Activated CD8-positive, alpha-beta memory T cell treated with anti-CD3 and anti-CD28 coated beads, Interleukin-2, amount 50 U/mL, for 24 hours (primary cell): ENCODE data around the gene RREB1.

Experiments
- DNase-seq: peaks from one replicate; pipeline ENCODE4 v3.0.0-alpha.2; 2020; ENCODE audit errors: extremely low read depth

The RREB1 gene

DNA sequence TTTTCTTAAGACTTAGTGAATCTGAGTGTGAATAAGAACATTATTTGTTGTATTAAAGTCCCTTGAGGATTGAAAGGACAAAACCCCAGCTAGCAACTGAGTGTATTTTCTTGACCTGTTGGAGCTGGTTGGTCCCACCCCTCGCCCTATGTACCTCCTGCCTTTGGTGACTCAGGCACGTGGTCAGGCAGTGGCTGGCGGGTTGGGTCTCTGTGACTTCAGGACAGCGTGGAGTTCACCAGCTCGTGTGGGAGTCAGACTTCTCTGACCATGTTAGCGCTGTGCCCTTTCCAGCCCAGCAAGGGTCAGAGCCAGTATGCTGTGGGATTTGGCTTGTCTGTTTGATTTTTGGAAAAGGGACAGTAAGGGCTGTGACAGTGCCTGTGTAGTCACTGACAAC lies 111.5 kb downstream of the RREB1 start:
- DNase-seq, result no peak

DNA sequence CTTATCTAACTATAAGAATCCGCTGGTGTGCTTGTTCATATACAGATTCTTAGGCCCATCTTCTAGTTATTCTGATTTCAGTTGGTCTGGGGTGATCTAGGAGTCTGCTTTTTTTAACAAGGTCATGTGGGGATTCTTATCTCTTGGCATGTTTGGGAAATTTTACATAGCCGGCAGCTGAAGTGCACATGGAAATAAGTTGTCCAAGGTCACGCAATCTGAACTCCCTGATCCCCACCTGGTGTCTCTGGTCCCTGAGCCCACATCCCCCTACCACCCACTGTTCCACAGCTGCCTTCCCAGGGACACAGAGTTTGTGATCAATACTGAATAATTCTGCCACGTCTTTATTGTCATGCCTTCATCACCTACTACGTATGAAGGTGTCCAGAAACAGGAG lies 114.4 kb downstream of the RREB1 start:
- no peak for DNase-seq

DNA sequence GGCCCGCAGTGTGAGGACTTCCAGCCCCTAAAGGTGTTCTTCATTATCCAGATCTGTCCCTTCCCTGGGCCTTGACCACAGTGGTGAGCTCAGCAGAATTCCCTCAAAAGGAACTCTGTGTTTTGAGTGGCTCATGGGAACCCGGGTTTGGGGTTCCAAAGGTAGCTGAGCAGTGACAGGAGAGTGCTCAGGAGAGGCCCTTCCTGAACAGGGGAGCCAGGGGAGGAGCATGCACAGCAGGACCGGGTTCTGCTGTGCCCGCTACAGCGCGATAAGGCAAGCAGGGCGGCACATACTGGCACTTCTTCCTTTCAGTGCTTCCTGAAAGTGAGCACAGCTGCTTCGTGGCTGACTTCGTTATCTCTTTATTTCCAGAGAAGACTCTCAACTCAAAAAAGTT lies 117.0 kb downstream of the RREB1 start:
- DNase-seq, result no peak

DNA sequence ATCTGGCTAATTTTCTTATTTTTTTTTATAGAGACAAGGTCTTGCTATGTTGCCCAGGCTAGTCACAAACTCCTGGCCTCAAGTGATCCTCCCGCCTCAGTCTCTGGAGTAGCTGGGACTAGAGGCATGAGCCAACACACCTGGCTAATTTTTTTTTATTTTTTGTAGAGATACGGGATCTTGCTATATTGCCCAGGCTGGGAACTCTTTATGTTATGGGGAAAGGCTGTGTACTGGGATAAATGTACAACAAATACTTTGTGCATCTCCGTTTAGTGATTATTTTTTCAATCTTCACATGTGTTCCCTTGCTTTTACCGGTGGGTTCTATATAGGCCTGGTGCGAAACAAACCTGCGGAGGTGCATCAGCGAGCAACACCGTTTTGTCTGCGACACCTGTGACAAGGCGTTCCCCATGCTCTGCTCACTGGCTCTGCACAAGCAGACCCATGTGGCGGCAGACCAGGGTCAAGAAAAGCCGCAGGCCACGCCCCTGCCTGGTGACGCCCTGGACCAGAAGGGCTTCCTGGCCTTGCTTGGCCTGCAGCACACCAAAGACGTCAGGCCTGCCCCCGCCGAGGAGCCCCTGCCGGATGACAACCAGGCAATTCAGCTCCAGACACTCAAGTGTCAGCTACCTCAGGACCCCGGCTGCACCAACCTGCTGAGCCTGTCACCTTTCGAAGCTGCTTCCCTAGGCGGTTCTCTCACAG lies 121.1 kb downstream of the RREB1 start:
- no peak for DNase-seq

DNA sequence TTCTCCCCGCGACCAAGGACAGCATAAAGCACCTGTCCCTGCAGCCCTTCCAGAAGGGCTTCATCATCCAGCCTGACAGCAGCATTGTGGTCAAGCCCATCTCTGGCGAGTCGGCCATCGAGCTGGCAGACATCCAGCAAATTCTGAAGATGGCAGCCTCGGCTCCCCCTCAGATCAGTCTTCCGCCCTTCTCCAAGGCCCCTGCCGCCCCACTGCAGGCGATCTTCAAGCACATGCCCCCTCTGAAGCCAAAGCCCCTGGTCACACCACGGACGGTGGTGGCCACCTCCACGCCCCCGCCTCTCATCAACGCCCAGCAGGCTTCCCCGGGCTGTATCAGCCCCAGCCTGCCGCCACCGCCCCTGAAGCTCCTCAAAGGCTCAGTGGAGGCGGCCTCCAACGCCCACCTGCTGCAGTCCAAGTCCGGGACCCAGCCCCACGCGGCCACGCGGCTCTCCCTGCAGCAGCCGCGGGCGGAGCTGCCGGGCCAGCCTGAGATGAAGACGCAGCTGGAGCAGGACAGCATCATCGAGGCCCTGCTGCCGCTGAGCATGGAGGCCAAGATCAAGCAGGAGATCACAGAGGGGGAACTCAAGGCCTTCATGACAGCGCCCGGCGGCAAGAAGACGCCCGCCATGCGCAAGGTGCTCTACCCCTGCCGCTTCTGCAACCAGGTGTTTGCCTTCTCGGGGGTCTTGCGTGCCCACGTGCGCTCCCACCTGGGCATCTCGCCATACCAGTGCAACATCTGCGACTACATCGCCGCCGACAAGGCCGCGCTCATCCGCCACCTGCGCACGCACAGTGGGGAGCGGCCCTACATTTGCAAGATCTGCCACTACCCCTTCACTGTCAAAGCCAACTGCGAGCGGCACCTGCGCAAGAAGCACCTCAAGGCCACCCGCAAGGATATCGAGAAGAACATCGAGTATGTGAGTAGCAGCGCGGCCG lies 121.9 kb downstream of the RREB1 start:
- no peak for DNase-seq

DNA sequence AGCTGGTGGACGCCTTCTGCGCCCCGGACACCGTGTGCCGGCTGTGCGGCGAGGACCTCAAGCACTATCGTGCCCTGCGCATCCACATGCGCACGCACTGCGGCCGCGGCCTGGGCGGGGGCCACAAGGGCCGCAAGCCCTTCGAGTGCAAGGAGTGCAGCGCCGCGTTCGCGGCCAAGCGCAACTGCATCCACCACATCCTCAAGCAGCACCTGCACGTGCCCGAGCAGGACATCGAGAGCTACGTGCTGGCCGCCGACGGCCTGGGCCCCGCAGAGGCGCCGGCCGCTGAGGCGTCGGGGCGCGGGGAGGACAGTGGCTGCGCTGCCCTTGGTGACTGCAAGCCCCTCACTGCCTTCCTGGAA lies 122.5 kb downstream of the RREB1 start:
- no peak for DNase-seq

DNA sequence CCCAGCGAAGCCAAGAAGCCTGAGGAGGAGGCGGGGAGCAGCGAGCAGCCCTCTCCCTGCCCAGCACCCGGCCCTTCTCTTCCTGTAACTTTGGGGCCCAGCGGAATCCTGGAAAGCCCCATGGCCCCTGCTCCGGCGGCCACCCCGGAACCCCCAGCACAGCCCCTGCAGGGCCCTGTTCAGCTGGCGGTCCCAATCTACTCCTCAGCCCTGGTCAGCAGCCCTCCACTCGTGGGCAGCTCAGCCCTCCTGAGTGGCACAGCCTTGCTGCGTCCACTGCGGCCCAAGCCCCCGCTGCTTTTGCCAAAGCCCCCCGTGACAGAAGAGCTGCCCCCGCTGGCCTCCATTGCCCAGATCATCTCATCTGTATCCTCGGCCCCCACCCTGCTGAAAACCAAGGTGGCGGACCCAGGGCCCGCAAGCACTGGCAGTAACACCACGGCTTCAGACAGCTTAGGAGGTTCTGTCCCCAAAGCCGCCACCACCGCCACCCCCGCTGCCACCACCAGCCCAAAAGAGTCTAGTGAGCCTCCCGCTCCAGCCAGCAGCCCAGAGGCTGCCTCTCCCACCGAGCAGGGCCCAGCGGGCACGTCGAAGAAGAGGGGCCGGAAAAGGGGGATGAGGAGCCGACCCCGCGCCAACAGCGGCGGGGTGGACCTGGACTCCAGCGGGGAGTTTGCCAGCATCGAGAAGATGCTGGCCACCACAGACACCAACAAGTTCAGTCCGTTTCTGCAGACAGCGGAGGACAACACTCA lies 123.4 kb downstream of the RREB1 start:
- no peak for DNase-seq

DNA sequence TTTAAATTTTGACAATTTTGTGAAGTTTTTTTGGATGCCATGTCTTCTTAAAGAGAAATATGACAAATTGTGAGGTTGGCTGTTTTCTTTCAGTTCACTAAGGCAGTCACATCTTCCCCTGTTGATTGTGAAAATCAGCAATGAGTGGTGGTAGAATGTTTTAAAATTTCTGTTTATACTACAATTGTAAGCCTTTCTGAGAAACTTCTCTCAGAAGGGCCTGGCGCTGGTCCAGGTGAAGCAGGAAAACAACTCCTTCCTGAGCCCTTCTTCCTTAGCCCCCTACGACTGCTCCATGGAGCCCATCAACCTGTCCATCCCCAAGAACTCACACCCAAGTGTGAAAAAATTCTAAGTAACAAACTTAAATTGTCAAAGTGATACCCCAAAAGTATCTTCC lies 124.6 kb downstream of the RREB1 start:
- no peak for DNase-seq

DNA sequence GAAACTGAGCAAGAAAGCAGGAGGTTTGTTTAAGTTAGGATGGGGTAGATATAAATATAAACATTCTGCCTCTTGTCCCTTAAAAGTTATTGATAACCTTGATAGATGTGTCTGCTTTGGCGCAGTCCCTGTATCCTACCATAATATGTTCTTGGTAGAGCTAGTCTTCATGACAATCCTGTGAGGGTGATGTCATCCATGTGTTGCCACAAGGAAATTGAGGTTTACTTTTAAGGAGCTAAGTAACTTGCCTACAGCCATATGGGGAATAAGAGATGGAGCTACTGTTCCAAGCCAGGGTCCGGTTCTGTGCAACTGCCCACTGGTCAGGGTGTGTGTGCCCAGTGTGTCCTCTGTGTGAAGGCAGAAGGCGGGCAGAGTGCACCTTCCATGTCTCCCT lies 126.8 kb downstream of the RREB1 start:
- DNase-seq, result no peak

DNA sequence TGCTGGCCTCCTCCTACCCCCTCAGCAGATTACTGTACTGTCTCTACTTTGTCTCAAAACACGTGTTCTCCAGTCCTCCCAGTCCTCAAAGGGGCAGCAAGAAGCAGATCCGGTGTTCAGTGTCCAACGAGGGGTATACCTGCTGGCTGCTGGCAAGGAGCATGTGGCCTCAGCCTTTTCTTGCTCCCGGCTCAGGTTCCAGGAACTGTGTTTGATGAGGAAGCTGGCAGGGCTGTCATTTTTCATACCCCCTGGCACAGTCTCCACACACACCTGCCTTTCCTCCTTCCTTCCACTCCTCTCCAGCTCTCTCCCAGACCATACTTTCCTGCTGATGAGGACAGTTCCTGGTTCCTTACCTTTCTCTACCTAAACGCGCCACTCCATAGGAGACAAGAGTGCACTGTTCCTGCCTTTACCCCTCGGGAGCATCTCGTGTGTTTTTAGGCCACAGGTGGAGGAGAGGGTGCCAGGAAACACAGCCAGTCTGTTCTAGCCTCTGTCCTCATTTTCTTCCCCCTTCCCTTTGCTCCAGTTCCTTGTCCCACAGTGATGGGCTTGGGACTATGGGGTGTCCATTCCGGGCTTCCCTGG lies 128.0 kb downstream of the RREB1 start:
- no peak for DNase-seq

DNA sequence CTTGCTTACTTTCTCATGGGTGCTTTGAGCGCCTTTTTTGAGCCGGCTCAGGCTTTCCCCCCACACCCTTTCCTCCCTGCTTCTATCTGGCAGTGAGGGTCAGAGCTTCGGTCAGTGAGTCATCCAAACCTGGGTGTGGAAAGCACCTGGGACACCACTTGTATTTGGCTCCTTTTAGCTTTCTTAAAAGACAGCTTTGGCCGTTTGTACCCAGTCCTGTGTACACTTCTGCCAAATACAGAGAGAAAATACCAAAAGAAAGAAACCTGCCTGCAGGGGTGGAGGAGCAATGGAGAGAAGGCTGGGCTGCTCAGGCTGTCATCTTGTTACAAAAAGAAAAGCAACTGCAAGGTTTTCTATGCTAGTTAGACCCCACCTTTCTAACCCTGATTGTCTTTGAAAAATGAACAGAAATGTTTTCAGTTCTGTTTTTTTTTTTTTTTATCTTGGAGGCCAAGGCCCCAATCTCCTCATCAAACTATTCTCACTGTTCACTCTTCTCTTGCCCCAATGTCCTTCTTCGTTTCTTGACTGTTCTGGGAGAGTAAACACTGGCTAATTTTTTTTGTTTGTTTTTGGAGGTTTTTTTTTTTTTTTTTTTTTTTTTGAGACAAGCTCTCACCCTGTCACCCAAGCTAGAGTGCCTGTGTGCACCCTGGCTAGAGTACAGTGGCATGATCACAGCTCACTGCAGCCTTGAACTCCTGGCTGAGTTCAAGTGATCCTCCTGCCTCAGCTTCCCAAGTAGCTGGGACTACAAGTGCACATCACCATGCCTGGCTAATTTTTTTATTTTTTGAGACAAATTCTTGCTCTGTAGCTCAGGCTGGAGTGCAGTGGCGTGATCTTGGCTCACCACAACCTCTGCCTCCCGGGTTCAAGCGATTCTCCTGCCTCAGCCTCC lies 128.8 kb downstream of the RREB1 start:
- no peak for DNase-seq

DNA sequence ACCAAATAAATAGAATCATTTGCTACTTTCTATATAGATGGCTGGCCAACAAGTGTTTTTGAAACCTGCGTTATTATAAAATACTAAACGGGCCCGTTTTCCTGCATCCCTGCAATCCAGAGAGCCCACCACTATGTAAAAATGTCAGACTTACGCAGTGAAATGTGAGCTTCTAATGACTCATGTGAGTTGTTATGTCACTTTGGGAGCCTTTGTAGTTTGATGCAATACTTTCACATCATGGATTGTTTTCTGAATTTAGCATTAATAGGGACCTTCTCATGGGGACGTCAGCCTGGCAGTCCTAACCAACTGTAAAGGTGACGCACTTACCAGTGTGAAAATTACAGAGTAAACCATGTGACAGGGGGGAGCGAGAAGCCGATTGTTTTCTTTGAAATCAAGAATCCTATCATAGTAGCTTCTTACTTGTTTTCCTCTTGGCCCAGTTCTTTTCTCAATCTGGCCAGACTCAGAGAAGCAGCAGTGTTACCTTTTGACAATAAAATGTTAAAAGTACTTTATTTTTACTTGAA lies 130.0 kb downstream of the RREB1 start:
- no peak for DNase-seq

DNA sequence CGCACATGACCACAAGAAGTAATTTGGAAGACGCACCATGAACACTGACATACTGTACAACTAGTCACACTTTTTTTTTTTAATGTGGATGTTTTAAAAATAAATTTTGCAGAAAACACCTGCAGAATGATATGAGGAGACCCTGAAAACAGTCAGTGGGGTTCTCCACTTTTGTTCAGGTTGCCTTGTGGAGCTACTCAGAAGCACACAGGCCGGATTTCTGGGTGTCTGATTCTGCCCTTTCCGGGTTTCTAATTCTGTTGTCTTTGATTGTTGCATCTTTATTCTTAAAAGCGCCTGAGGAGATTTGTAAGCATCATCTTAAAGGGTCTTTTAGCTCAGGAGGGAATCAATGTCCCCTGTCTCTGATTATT lies 130.8 kb downstream of the RREB1 start:
- DNase-seq, result no peak

DNA sequence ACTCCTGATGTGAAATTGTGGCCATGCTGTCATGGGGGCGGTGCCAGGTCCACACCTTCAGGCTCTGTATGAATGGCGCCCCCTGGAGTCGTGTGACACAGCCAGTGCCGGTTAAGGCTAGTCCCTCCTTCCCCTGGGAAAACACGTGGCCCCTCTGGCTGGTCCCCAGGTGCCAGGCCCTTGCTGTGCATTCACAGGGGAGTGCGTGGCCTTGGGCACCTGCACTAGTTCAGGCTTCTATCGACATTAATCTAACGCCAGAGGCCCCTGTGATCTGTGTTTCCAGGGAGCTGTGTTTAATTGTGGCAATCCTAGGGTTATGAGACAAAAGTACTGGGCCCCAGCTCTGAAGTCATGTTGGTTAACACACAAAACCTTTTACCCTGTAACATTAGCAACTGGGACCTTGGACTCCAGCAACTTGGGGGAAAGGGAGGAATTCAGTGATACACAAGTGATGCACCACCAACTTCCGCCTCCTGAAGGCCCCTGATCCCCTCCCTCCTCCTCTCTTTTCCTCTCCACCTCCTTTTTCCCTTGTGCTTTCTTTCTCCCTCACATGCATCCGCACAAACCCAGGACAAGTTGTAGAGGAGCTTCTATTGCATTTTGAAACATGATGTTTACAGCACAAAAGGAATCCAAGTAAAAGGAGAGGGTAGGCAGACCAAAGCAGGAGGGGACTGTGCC lies 131.3 kb downstream of the RREB1 start:
- peak; percentile 62 for DNase-seq

DNA sequence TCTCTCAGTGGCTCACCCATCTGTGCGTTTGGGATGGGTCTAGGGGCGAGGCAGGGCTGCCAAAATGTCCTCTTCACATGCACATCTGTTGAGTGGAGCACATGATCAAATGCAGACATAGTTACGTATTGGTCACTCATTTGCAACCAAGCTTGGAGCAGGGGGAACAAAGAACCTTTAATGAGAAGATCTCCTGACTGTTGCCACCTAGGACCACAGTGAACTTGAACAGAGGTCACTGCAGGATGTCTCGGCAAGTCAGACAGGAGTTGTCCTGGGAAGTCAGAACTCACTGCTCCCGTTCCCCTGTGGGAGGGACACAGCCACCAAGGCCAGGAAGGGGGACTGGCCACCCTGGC lies 131.8 kb downstream of the RREB1 start:
- DNase-seq, result no peak

DNA sequence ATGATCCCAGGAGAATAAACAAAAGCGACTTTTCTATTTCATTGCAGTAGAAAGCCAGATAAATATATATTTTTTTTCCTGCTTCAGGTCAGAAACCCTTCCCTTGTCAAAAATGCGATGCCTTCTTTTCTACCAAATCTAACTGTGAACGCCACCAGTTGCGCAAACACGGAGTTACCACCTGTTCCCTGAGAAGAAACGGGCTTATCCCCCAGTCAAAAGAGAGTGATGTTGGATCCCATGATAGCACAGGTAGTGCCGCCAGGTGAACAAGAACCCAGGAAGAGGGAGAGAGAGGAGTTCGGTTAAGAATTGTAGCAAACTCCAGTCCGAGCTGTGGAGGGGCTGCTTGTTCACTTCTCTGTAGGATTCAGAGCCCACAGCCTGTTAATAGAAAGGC lies 132.6 kb downstream of the RREB1 start:
- DNase-seq, result no peak

DNA sequence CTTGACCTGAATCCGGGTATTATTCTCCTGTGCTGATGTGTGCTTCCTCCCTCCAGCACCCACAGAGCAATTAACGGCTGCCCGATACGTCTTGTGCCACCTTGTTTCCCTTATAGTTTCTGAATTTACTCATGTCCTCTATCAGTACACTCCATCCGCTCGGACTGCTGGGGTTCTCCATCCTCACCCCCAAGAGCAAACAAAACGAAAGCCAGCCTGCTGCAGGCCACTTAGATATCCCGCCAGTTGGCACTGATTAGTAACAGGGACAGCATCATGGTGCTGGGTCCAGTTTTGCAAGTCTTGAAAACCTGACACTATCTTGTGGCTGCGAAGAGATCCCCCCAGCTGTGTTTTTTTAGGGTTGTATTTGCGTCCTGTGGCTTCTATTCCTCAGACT lies 133.4 kb downstream of the RREB1 start:
- no peak for DNase-seq

DNA sequence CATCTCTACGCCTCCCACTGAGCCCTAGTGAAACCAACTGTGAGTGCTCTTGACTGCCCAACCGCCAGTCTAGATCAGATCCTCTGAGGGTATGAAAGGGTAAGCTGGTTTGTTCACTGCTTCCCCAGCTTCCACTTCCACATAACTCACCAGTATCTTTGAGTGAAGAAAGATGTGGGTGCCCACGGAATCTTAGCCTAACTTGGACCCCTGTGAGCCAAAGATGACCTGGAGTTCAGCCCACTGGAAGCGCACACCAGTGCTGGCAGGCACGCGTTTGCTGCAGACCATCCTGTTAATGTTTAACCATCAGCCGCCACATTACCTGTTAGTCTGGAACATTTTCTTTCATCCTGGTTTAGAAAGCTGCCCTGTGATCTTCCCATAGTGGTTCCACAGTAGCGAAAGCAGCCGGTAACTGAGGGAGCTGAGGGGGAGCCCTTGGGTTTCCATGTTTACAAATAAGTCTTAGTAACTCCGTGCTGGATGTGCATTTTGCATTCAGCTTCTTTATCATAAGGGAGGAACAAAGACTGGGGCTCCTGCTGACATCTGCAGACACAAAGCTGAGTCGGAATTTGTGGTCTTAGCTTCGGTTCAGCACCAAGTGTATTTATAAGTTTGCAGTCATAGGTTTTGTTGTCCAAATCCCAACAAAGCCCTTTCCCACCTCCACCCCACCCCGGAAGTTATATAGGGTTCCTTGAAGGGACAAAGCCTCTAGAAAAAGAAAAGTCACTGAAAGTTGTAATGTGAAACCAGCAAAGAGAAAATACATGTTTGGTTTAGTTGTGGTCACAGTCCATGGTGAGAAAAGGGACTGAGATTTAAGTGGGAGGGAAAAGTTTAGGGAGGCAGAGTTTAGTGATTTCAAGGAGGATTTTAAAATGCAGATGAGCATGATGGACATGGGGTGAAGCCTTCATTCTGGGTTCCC lies 134.2 kb downstream of the RREB1 start:
- no peak for DNase-seq

DNA sequence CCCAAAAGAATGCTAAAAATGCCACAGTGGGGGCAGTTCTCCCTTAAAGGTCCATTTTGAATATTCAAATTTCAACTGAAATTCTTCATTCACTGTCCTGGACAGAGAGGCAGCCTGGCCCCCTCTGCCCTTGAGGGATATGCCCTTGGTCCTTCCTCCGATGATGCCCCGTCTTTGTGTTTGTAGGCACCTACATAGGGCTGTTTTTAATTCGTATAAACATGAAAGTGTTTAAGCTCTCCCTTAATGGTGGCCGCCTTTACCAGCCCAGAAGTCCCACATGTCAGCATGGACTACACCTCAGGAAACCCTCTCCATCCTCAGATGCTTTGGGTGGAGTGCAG lies 135.0 kb downstream of the RREB1 start:
- DNase-seq, result no peak
